ENCODE data around the gene ZNF280B. TPM values are rescaled to one million over a fixed set of nuclear protein-coding genes. Genes with fewer than 3 reads are reported as not detected.

Gene ZNF280B
- total and polyA plus RNA-seq, 9 of the 15 experiments (the other 6 are each of a cell fraction or from before 2014, with no cell fraction given): 7.7 to 29.9 (median 20.0) TPM

DNA sequence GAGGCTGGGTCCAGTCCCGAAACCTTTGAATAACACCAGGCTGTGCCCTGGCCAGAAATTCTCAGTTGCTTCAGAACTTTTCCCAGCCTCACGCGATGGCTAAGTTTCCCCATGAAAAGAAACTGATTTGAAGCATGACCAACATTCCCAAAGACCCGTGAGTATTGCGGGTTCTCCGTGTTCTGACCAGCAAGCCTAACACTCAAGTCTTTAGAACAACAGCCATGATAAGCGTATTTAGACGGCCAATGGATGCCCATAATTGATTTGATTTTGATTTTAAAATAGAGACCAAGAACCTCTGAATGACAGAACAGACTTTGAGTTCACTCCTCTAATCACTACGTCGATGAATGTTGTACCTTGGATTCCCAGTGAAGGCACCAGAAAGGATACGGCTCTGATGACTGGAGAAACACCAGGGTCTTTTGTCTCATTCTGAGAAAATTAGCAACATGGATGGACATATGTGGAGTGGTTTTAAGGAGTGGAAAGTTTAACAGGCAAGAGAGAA, 43.9 kb downstream of the ZNF280B start (continued):
- TF ChIP-seq, protein P1, sequence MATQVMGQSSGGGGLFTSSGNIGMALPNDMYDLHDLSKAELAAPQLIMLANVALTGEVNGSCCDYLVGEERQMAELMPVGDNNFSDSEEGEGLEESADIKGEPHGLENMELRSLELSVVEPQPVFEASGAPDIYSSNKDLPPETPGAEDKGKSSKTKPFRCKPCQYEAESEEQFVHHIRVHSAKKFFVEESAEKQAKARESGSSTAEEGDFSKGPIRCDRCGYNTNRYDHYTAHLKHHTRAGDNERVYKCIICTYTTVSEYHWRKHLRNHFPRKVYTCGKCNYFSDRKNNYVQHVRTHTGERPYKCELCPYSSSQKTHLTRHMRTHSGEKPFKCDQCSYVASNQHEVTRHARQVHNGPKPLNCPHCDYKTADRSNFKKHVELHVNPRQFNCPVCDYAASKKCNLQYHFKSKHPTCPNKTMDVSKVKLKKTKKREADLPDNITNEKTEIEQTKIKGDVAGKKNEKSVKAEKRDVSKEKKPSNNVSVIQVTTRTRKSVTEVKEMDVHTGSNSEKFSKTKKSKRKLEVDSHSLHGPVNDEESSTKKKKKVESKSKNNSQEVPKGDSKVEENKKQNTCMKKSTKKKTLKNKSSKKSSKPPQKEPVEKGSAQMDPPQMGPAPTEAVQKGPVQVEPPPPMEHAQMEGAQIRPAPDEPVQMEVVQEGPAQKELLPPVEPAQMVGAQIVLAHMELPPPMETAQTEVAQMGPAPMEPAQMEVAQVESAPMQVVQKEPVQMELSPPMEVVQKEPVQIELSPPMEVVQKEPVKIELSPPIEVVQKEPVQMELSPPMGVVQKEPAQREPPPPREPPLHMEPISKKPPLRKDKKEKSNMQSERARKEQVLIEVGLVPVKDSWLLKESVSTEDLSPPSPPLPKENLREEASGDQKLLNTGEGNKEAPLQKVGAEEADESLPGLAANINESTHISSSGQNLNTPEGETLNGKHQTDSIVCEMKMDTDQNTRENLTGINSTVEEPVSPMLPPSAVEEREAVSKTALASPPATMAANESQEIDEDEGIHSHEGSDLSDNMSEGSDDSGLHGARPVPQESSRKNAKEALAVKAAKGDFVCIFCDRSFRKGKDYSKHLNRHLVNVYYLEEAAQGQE (IDR thresholded peaks at IDR 0.05; ENCODE audit: borderline replicate concordance): no peak
- TF ChIP-seq, protein P1 (CRISPR knock-in tag; IDR thresholded peaks at IDR 0.05; ENCODE audit: low read depth): no peak
- TF ChIP-seq, protein P2, sequence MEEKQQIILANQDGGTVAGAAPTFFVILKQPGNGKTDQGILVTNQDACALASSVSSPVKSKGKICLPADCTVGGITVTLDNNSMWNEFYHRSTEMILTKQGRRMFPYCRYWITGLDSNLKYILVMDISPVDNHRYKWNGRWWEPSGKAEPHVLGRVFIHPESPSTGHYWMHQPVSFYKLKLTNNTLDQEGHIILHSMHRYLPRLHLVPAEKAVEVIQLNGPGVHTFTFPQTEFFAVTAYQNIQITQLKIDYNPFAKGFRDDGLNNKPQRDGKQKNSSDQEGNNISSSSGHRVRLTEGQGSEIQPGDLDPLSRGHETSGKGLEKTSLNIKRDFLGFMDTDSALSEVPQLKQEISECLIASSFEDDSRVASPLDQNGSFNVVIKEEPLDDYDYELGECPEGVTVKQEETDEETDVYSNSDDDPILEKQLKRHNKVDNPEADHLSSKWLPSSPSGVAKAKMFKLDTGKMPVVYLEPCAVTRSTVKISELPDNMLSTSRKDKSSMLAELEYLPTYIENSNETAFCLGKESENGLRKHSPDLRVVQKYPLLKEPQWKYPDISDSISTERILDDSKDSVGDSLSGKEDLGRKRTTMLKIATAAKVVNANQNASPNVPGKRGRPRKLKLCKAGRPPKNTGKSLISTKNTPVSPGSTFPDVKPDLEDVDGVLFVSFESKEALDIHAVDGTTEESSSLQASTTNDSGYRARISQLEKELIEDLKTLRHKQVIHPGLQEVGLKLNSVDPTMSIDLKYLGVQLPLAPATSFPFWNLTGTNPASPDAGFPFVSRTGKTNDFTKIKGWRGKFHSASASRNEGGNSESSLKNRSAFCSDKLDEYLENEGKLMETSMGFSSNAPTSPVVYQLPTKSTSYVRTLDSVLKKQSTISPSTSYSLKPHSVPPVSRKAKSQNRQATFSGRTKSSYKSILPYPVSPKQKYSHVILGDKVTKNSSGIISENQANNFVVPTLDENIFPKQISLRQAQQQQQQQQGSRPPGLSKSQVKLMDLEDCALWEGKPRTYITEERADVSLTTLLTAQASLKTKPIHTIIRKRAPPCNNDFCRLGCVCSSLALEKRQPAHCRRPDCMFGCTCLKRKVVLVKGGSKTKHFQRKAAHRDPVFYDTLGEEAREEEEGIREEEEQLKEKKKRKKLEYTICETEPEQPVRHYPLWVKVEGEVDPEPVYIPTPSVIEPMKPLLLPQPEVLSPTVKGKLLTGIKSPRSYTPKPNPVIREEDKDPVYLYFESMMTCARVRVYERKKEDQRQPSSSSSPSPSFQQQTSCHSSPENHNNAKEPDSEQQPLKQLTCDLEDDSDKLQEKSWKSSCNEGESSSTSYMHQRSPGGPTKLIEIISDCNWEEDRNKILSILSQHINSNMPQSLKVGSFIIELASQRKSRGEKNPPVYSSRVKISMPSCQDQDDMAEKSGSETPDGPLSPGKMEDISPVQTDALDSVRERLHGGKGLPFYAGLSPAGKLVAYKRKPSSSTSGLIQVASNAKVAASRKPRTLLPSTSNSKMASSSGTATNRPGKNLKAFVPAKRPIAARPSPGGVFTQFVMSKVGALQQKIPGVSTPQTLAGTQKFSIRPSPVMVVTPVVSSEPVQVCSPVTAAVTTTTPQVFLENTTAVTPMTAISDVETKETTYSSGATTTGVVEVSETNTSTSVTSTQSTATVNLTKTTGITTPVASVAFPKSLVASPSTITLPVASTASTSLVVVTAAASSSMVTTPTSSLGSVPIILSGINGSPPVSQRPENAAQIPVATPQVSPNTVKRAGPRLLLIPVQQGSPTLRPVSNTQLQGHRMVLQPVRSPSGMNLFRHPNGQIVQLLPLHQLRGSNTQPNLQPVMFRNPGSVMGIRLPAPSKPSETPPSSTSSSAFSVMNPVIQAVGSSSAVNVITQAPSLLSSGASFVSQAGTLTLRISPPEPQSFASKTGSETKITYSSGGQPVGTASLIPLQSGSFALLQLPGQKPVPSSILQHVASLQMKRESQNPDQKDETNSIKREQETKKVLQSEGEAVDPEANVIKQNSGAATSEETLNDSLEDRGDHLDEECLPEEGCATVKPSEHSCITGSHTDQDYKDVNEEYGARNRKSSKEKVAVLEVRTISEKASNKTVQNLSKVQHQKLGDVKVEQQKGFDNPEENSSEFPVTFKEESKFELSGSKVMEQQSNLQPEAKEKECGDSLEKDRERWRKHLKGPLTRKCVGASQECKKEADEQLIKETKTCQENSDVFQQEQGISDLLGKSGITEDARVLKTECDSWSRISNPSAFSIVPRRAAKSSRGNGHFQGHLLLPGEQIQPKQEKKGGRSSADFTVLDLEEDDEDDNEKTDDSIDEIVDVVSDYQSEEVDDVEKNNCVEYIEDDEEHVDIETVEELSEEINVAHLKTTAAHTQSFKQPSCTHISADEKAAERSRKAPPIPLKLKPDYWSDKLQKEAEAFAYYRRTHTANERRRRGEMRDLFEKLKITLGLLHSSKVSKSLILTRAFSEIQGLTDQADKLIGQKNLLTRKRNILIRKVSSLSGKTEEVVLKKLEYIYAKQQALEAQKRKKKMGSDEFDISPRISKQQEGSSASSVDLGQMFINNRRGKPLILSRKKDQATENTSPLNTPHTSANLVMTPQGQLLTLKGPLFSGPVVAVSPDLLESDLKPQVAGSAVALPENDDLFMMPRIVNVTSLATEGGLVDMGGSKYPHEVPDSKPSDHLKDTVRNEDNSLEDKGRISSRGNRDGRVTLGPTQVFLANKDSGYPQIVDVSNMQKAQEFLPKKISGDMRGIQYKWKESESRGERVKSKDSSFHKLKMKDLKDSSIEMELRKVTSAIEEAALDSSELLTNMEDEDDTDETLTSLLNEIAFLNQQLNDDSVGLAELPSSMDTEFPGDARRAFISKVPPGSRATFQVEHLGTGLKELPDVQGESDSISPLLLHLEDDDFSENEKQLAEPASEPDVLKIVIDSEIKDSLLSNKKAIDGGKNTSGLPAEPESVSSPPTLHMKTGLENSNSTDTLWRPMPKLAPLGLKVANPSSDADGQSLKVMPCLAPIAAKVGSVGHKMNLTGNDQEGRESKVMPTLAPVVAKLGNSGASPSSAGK (IDR thresholded peaks at IDR 0.05): no peak
- TF ChIP-seq SAP30 (IDR thresholded peaks at IDR 0.05; ENCODE audit: borderline replicate concordance, insufficient read depth, low read depth, low read length, poor library complexity, severe bottlenecking) (no peak), JUN (IDR thresholded peaks at IDR 0.05; ENCODE audit: borderline replicate concordance, low read depth, low read length) (no peak), JUN (CRISPR knock-in tag; IDR thresholded peaks at IDR 0.05; ENCODE audit: borderline replicate concordance) (0 out of 2 replicates have a peak, but pooled peaks have one; percentile 77), RBM22 (IDR thresholded peaks at IDR 0.05; ENCODE audit: low read depth, low read length, poor library complexity, severe bottlenecking) (no peak), SMAD1 (IDR thresholded peaks at IDR 0.05; ENCODE audit: low read depth, low read length, partially characterized antibody) (no peak)

Data from K562 (cell line).